Uterus (tissue), 4 donors: Measurements from ENCODE around the gene NOXO1. TPM values are rescaled to one million over a fixed set of nuclear protein-coding genes. Genes with fewer than 3 reads are reported as not detected.
A peak's percentile ranks its signal among the peaks of the same experiment; 100 is the strongest.
"Not testable (repeated sequence)": the region's sequence is repeated elsewhere in the genome, so short reads cannot be mapped to it uniquely, and the experiment has no call there.

Source experiments
- DNase-seq, 2 donors: peaks; one replicate each; pipeline ENCODE4 v3.0.0-alpha.2; 2019 to 2020
- H3K27ac ChIP-seq, 2 donors: fragments of 200-600 bp; sonication (generic); 1 replicate in 1 of 2; 2 replicates in 1 of 2; pipeline ENCODE4 v1.5.1; 2016 to 2018
- H3K27me3 ChIP-seq, 2 donors: fragments of 200-600 bp; sonication (generic); one replicate each; pipeline ENCODE4 v1.5.1; 2018 to 2019; ENCODE audit warnings: control low read depth in 1 of 2
- H3K36me3 ChIP-seq, 2 donors: fragments of 200-600 bp; sonication (generic); one replicate each; pipeline ENCODE4 v1.5.1; 2019; ENCODE audit warnings: control low read depth in 1 of 2
- H3K4me1 ChIP-seq, 2 donors: fragments of 200-600 bp; sonication (generic); one replicate each; pipeline ENCODE4 v1.5.1; 2018 to 2019; ENCODE audit warnings: control low read depth in 1 of 2
- H3K4me3 ChIP-seq, 2 donors: fragments of 200-600 bp; sonication (generic); 1 replicate in 1 of 2; 2 replicates in 1 of 2; pipeline ENCODE4 v1.5.1; 2018 to 2019; ENCODE audit warnings: mild to moderate bottlenecking in 1 of 2
- H3K9me3 ChIP-seq, 2 donors: fragments of 200-600 bp; sonication (generic); one replicate each; pipeline ENCODE4 v1.5.1; 2019; ENCODE audit warnings: control low read depth in 1 of 2
- CTCF ChIP-seq, 4 experiments: fragments of 200-600 bp in 2 of 4; fragments of 450-650 bp in 2 of 4; sonication (generic) in 2 of 4; IDR thresholded peaks; one replicate each; pipeline ENCODE4 v1.5.1; 2016 to 2019; ENCODE audit warnings: antibody characterized with exemption in 4 of 4, mild to moderate bottlenecking in 2 of 4, moderate library complexity in 1 of 4
- POLR2A ChIP-seq, 2 donors: fragments of 450-650 bp; IDR thresholded peaks; one replicate each; pipeline ENCODE4 v1.6.1; 2016; ENCODE audit warnings: antibody characterized with exemption in 2 of 2, mild to moderate bottlenecking in 1 of 2, moderate library complexity in 1 of 2
- intact Hi-C: fragments of 100-400 bp; cut with DNase I; formaldehyde crosslinking; loops from one replicate; pipeline ENCODE4 v1.15.1; 2023; ENCODE audit warnings: low total_unique reads
- total RNA-seq, 4 donors: library from RNA; depleted of rRNA in 3 of 4; stranded (reverse); fragments of >200 nt in 3 of 4; gene quantifications; one replicate each; pipeline versions ENCODE4 v1.1.0 to v1.2.4, GENCODE V29; 2014 to 2023
- donor health status: DM: yes; HTN: yes; CAD: no.

NOXO1 gene
- total RNA-seq, 4 donors from 2014 or later, result 1.0 TPM; not detected in 3

- H3K36me3 ChIP-seq, result no peaks in the 10 kb centered on the region
- TF ChIP-seq CTCF (IDR thresholded peaks at IDR 0.05) (no peak), POLR2A (IDR thresholded peaks at IDR 0.05) (no peak)
Measured at GRCh38 chr16:1942047-1942809, 39.0 kb downstream of the NOXO1 start.

GRCh38 chr16:1941162-1942046, 39.9 kb downstream of the NOXO1 start:
- intact Hi-C loops, result no loop called here
- TF ChIP-seq CTCF (IDR thresholded peaks at IDR 0.05) (no peak), POLR2A (IDR thresholded peaks at IDR 0.05) (no peak)
- Histone ChIP-seq H3K9me3 (no peaks in the 10 kb centered on the region), H3K4me3 (no peak overlapping the region), H3K27me3 (no peaks in the 10 kb centered on the region), H3K27ac (no peak overlapping the region), H3K4me1 (peaks cover 0 to 5% of the 10 kb centered on the region in 2 donors), H3K36me3 (no peaks in the 10 kb centered on the region)
- DNase-seq, result no peak

More at GRCh38 chr16:1942047-1942809, 39.0 kb downstream of the NOXO1 start:
- Histone ChIP-seq H3K9me3 (no peaks in the 10 kb centered on the region), H3K4me3 (peak overlapping the region; percentile 88 to 99), H3K4me1 (peaks cover 0 to 5% of the 10 kb centered on the region in 2 donors), H3K27me3 (no peaks in the 10 kb centered on the region), H3K27ac (peak overlapping the region; percentile 55 to 81)
- DNase-seq, result no peak
- intact Hi-C loops, result no loop called here

- no peak overlapping the region for H3K4me3 ChIP-seq
- intact Hi-C loops, result no loop called here
- H3K4me1 ChIP-seq, result peaks cover 0 to 5% of the 10 kb centered on the region in 2 donors
- TF ChIP-seq POLR2A (IDR thresholded peaks at IDR 0.05) (no peak), CTCF (IDR thresholded peaks at IDR 0.05) (no peak)
- H3K36me3 ChIP-seq, result no peaks in the 10 kb centered on the region
- no peak overlapping the region for H3K27ac ChIP-seq
- no peaks in the 10 kb centered on the region for H3K27me3 ChIP-seq
- no peaks in the 10 kb centered on the region for H3K9me3 ChIP-seq
- DNase-seq, result no peak
Measured at GRCh38 chr16:1940273-1941161, 40.8 kb downstream of the NOXO1 start.

- intact Hi-C loops, H3K27me3 ChIP-seq, H3K27ac ChIP-seq, H3K9me3 ChIP-seq, H3K36me3 ChIP-seq, H3K4me3 ChIP-seq, DNase-seq, H3K4me1 ChIP-seq: not testable (repeated sequence)
Measured at GRCh38 chr16:1939833-1940232, 41.4 kb downstream of the NOXO1 start.

- intact Hi-C loops, result no loop called here
- DNase-seq, result no peak
Measured at GRCh38 chr16:1938910-1939309, 42.4 kb downstream of the NOXO1 start.

More at GRCh38 chr16:1938910-1939309, 42.4 kb downstream of the NOXO1 start:
- peaks cover 0 to 5% of the 10 kb centered on the region in 2 donors for H3K4me1 ChIP-seq
- H3K9me3 ChIP-seq, result no peaks in the 10 kb centered on the region
- H3K27me3 ChIP-seq, result no peaks in the 10 kb centered on the region
- no peak overlapping the region for H3K4me3 ChIP-seq
- no peak for TF ChIP-seq CTCF (IDR thresholded peaks at IDR 0.05)
- no peak for TF ChIP-seq POLR2A (IDR thresholded peaks at IDR 0.05)
- H3K27ac ChIP-seq, result no peak overlapping the region
- H3K36me3 ChIP-seq, result no peaks in the 10 kb centered on the region
